Vagina (tissue), 2 donors: ENCODE data around the gene METTL13. TPM values are rescaled to one million over a fixed set of nuclear protein-coding genes. Genes with fewer than 3 reads are reported as not detected.
A peak's percentile ranks its signal among the peaks of the same experiment; 100 is the strongest.

Source experiments
- DNase-seq, 2 donors: peaks; one replicate each; pipeline ENCODE4 v3.0.0-alpha.2; 2017; ENCODE audit errors: extremely low spot score in 2 of 2
- H3K27ac ChIP-seq: fragments of 200-600 bp; sonication (generic); one replicate; pipeline ENCODE4 v1.5.1; 2019
- H3K27me3 ChIP-seq: fragments of 200-600 bp; sonication (generic); one replicate; pipeline ENCODE4 v1.5.1; 2019
- H3K36me3 ChIP-seq, 2 donors: fragments of 200-600 bp; sonication (generic); one replicate each; pipeline ENCODE4 v1.5.1; 2017 to 2019
- H3K4me1 ChIP-seq: fragments of 200-600 bp; sonication (generic); one replicate; pipeline ENCODE4 v1.5.1; 2019
- H3K4me3 ChIP-seq, 2 donors: fragments of 200-600 bp; sonication (generic); 1 replicate in 1 of 2; 2 replicates in 1 of 2; pipeline ENCODE4 v1.5.1; 2016 to 2019
- H3K9me3 ChIP-seq: fragments of 200-600 bp; sonication (generic); one replicate; pipeline ENCODE4 v1.5.1; 2019
- POLR2A ChIP-seq, 2 donors: fragments of 450-650 bp; IDR thresholded peaks; one replicate each; pipeline ENCODE4 v1.6.1; 2017; ENCODE audit warnings: antibody characterized with exemption in 2 of 2, mild to moderate bottlenecking in 2 of 2, moderate library complexity in 2 of 2
- POLR2AphosphoS5 ChIP-seq, 2 donors: sonication (generic); formaldehyde crosslinking; IDR thresholded peaks; one replicate each; pipeline ENCODE4 v1.9.0; 2017; ENCODE audit warnings: antibody characterized with exemption in 2 of 2, mild to moderate bottlenecking in 2 of 2, low read depth in 1 of 2; ENCODE audit not compliant: insufficient read depth in 1 of 2
- intact Hi-C: fragments of 100-400 bp; cut with DNase I; formaldehyde crosslinking; loops from one replicate; pipeline ENCODE4 v1.15.1; 2023
- total RNA-seq: library from RNA; depleted of rRNA; stranded (reverse); fragments of >200 nt; gene quantifications from one replicate; pipeline ENCODE4 v1.2.3, GENCODE V29; 2016
- TF ChIP-seq, protein P1 (sequence below), 3 experiments: fragments of 450-650 bp in 2 of 3; fragments of 200-600 bp in 1 of 3; sonication (generic) in 1 of 3; IDR thresholded peaks; one replicate each; pipeline ENCODE4 v1.5.1; 2017 to 2019; ENCODE audit warnings: antibody characterized with exemption in 3 of 3, mild to moderate bottlenecking in 2 of 3, moderate library complexity in 2 of 3

Gene METTL13, protein sequence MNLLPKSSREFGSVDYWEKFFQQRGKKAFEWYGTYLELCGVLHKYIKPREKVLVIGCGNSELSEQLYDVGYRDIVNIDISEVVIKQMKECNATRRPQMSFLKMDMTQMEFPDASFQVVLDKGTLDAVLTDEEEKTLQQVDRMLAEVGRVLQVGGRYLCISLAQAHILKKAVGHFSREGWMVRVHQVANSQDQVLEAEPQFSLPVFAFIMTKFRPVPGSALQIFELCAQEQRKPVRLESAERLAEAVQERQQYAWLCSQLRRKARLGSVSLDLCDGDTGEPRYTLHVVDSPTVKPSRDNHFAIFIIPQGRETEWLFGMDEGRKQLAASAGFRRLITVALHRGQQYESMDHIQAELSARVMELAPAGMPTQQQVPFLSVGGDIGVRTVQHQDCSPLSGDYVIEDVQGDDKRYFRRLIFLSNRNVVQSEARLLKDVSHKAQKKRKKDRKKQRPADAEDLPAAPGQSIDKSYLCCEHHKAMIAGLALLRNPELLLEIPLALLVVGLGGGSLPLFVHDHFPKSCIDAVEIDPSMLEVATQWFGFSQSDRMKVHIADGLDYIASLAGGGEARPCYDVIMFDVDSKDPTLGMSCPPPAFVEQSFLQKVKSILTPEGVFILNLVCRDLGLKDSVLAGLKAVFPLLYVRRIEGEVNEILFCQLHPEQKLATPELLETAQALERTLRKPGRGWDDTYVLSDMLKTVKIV
- total RNA-seq, result 15.5 TPM

- TF ChIP-seq POLR2A (IDR thresholded peaks at IDR 0.05) (peak; percentile 38 to 95), POLR2AphosphoS5 (IDR thresholded peaks at IDR 0.05; ENCODE audit: insufficient read depth in 1 of 2, low read depth in 1 of 2) (peak; percentile 95 to 98)
- TF ChIP-seq, protein P1, sequence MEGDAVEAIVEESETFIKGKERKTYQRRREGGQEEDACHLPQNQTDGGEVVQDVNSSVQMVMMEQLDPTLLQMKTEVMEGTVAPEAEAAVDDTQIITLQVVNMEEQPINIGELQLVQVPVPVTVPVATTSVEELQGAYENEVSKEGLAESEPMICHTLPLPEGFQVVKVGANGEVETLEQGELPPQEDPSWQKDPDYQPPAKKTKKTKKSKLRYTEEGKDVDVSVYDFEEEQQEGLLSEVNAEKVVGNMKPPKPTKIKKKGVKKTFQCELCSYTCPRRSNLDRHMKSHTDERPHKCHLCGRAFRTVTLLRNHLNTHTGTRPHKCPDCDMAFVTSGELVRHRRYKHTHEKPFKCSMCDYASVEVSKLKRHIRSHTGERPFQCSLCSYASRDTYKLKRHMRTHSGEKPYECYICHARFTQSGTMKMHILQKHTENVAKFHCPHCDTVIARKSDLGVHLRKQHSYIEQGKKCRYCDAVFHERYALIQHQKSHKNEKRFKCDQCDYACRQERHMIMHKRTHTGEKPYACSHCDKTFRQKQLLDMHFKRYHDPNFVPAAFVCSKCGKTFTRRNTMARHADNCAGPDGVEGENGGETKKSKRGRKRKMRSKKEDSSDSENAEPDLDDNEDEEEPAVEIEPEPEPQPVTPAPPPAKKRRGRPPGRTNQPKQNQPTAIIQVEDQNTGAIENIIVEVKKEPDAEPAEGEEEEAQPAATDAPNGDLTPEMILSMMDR (IDR thresholded peaks at IDR 0.05), result no peak
- Histone ChIP-seq H3K4me3 (peak within 1 kb of the TSS; percentile 86 to 93), H3K36me3 (peaks cover 0 to 26% of the 10 kb centered on the region in 2 donors), H3K27me3 (no peaks in the 10 kb centered on the region), H3K4me1 (peaks cover 30% of the 10 kb centered on the region), H3K27ac (peak within 1 kb of the TSS; percentile 86), H3K9me3 (no peaks in the 10 kb centered on the region)
- peak; percentile 99 to 100 for DNase-seq
- intact Hi-C loops, result loop anchor here (2.0 kb wide), 1 partner anchor 39 kb away; the partner anchor contains the start of gene VAMP4
Measured at GRCh38 chr1:171781176-171781875, at the start of gene METTL13. Gene METTL13, plus strand, starts transcription at chr1:171781660. Its CDS starts 308 bp downstream, at chr1:171781968.

- Histone ChIP-seq H3K4me3 (no peak overlapping the region), H3K4me1 (peaks cover 16% of the 10 kb centered on the region), H3K27me3 (no peaks in the 10 kb centered on the region), H3K36me3 (peaks cover 0 to 26% of the 10 kb centered on the region in 2 donors), H3K9me3 (no peaks in the 10 kb centered on the region), H3K27ac (no peak overlapping the region)
- DNase-seq, result no peak
- TF ChIP-seq, protein P1 (IDR thresholded peaks at IDR 0.05), result no peak
- no peak for TF ChIP-seq POLR2A (IDR thresholded peaks at IDR 0.05)
- no peak for TF ChIP-seq POLR2AphosphoS5 (IDR thresholded peaks at IDR 0.05; ENCODE audit: insufficient read depth in 1 of 2, low read depth in 1 of 2)
- intact Hi-C loops, result no loop called here
Measured at GRCh38 chr1:171736196-171736595, 45.3 kb upstream of the METTL13 start.

- DNase-seq, result no peak
- Histone ChIP-seq H3K36me3 (peaks cover 0 to 26% of the 10 kb centered on the region in 2 donors), H3K4me1 (peaks cover 24% of the 10 kb centered on the region), H3K27ac (no peak overlapping the region), H3K9me3 (no peaks in the 10 kb centered on the region), H3K4me3 (no peak overlapping the region), H3K27me3 (no peaks in the 10 kb centered on the region)
- TF ChIP-seq, protein P1 (IDR thresholded peaks at IDR 0.05), result no peak
- TF ChIP-seq POLR2AphosphoS5 (IDR thresholded peaks at IDR 0.05; ENCODE audit: insufficient read depth in 1 of 2, low read depth in 1 of 2) (no peak), POLR2A (IDR thresholded peaks at IDR 0.05) (no peak)
- intact Hi-C loops, result no loop called here
Measured at GRCh38 chr1:171738911-171739310, 42.5 kb upstream of the METTL13 start.

DNA sequence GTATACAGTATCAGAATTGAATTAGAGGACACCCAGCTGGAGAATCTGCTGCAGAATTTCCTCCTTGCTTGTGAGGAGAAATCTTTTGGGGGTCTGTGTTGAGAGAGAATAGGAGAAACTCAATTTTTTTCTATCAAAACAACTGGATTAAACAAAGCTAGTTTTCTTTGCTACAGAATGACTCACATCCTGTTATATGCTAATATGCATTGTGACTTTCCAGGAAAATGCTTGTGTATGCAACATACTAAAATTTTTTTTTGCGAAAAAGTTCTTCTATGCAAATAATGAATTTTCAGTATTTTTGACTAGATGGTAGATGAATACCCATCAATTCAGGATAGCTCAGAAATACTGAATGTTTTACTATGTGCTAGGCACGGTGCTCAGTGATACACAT, 41.8 kb upstream of the METTL13 start:
- intact Hi-C loops, result no loop called here
- no peak for DNase-seq

More for the DNA sequence above, 41.8 kb upstream of the METTL13 start:
- peaks cover 0 to 26% of the 10 kb centered on the region in 2 donors for H3K36me3 ChIP-seq
- TF ChIP-seq POLR2AphosphoS5 (IDR thresholded peaks at IDR 0.05; ENCODE audit: insufficient read depth in 1 of 2, low read depth in 1 of 2) (no peak), POLR2A (IDR thresholded peaks at IDR 0.05) (no peak)
- TF ChIP-seq, protein P1 (IDR thresholded peaks at IDR 0.05), result no peak
- H3K27me3 ChIP-seq, result no peaks in the 10 kb centered on the region
- H3K4me3 ChIP-seq, result no peak overlapping the region
- H3K4me1 ChIP-seq, result peaks cover 24% of the 10 kb centered on the region
- H3K9me3 ChIP-seq, result no peaks in the 10 kb centered on the region
- H3K27ac ChIP-seq, result no peak overlapping the region
